OCI-LY1 (cell line): ENCODE measurements around the gene LYL1.

Source experiments
- CTCF ChIP-seq: fragments of 200-600 bp; sonication (generic), shearing (Covaris generic); IDR thresholded peaks from 2 replicates; pipeline ENCODE4 v1.5.1; 2017; ENCODE audit warnings: mild to moderate bottlenecking, antibody characterized with exemption, low read length, moderate library complexity, mixed read lengths
- EZH2 ChIP-seq: fragments of 200-600 bp; sonication (generic), shearing (Covaris generic); IDR thresholded peaks from 2 replicates; pipeline ENCODE4 v1.8.0; 2017; ENCODE audit warnings: borderline replicate concordance, mixed run types, mild to moderate bottlenecking, antibody characterized with exemption, low read length, moderate library complexity, mixed read lengths

- no peak for TF ChIP-seq CTCF
- no peak for TF ChIP-seq EZH2
Measured at GRCh38 chr19:13118424-13119193, 16.0 kb upstream of the LYL1 start.
